ENCODE results near the gene SHROOM3.

DNA sequence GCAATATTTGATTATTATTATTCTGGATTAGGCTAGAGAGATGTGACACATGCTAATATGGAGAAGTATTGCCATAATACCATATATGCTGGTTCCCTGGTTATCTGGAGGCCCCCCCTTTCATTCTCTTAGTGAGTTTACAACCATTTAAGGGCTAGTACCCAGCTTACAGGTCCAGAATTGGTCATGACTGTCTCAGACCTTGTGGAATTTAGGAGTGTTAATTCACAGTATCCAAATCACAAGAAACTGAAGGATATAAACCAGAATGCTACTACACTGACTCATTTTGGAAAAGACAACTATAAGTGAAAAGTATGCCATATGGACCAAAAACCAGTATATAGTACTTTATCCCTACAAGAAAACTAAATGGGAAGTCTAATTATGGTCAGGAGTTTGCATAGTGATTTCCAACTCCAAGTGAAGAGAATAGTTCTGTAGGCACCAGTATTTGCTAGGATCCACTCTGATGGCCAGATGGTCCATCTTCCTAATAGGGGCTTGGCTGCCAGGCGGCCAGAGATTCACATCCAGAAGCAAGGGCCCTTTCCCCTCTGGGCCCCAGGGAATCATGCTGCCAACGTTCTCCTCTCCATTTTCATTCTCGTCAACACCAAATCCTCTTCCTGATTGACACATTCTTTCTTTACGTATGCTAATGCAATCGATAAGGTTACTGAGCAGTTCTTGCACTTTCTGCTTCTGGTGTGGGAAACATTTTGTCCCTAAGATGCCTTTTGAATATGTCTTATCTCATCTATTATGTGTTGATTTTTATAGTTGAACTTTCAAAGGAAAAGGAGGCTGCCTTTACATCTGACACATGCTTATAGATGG, 123.6 kb downstream of the SHROOM3 start:
- TF ChIP-seq, protein P1, sequence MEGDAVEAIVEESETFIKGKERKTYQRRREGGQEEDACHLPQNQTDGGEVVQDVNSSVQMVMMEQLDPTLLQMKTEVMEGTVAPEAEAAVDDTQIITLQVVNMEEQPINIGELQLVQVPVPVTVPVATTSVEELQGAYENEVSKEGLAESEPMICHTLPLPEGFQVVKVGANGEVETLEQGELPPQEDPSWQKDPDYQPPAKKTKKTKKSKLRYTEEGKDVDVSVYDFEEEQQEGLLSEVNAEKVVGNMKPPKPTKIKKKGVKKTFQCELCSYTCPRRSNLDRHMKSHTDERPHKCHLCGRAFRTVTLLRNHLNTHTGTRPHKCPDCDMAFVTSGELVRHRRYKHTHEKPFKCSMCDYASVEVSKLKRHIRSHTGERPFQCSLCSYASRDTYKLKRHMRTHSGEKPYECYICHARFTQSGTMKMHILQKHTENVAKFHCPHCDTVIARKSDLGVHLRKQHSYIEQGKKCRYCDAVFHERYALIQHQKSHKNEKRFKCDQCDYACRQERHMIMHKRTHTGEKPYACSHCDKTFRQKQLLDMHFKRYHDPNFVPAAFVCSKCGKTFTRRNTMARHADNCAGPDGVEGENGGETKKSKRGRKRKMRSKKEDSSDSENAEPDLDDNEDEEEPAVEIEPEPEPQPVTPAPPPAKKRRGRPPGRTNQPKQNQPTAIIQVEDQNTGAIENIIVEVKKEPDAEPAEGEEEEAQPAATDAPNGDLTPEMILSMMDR (IDR thresholded peaks at IDR 0.05), result no peak
- no peak for TF ChIP-seq POLR2A (IDR thresholded peaks at IDR 0.05)

All from adrenal gland (tissue), 5 donors.